Central memory CD8-positive, alpha-beta T cell (primary cell): ENCODE data around the gene TFCP2L1.
"Not testable (repeated sequence)": the region's sequence is repeated elsewhere in the genome, so short reads cannot be mapped to it uniquely, and the experiment has no call there.

Experiments
- ATAC-seq: fragments of 150-1000 bp; cut with Tn5 transposase; replicated peaks from 2 replicates; pipeline ENCODE4 v1.10.0; 2022; ENCODE audit warnings: mild to moderate bottlenecking, moderate FRiP score, moderate number of reproducible peaks; ENCODE audit not compliant: poor library complexity, severe bottlenecking; ENCODE audit errors: extremely low read depth
- DNase-seq, 2 donors: peaks; one replicate each; pipeline ENCODE4 v3.0.0; 2021; ENCODE audit warnings: low spot score in 2 of 2
- H3K27ac Mint-ChIP-seq: one replicate; pipeline ENCODE4 v1.8.0; 2022; ENCODE audit warnings: low read depth, mild to moderate bottlenecking, moderate library complexity, mixed read lengths
- H3K27me3 Mint-ChIP-seq: one replicate; pipeline ENCODE4 v1.8.0; 2022; ENCODE audit warnings: mixed read lengths
- H3K36me3 Mint-ChIP-seq: one replicate; pipeline ENCODE4 v1.8.0; 2022; ENCODE audit warnings: mild to moderate bottlenecking, moderate library complexity, mixed read lengths; ENCODE audit not compliant: insufficient read depth
- H3K4me1 Mint-ChIP-seq: one replicate; pipeline ENCODE4 v1.8.0; 2022; ENCODE audit warnings: mixed read lengths
- H3K4me3 Mint-ChIP-seq: one replicate; pipeline ENCODE4 v1.8.0; 2022; ENCODE audit warnings: mild to moderate bottlenecking, moderate library complexity, mixed read lengths
- H3K9me3 Mint-ChIP-seq: one replicate; pipeline ENCODE4 v1.8.0; 2022; ENCODE audit warnings: mixed read lengths

TFCP2L1 gene

DNA sequence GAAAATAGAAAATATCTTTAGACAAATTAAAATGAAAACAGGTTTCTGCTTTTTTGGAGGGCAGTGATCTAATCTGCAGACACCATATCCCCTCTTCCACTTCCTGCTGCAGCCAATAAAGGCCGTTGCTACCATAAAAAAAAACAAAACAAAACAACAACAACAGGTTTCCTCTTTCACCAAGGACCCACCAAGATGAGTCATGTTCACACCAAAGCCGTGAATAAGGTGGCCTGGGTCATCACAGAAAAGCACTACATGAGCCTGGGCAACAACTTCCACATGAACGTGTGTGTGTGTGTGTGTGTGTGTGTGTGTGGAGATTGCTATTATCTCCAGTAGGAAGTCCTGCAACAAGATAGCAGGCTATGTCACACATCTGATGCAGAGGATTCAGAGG is 24.8 kb upstream of the TFCP2L1 start:
- H3K4me3 Mint-ChIP-seq = no peak overlapping the region
- peak overlapping the region; percentile 98 for H3K27ac Mint-ChIP-seq
- H3K4me1 Mint-ChIP-seq = peaks cover 20% of the 10 kb centered on the region
- DNase-seq (peak in 1 of 2 donors; percentile 25), ATAC-seq (peak; percentile 96)
- peaks cover 9% of the 10 kb centered on the region for H3K36me3 Mint-ChIP-seq
- H3K9me3 Mint-ChIP-seq = no peaks in the 10 kb centered on the region
- peaks cover 16% of the 10 kb centered on the region for H3K27me3 Mint-ChIP-seq

DNA sequence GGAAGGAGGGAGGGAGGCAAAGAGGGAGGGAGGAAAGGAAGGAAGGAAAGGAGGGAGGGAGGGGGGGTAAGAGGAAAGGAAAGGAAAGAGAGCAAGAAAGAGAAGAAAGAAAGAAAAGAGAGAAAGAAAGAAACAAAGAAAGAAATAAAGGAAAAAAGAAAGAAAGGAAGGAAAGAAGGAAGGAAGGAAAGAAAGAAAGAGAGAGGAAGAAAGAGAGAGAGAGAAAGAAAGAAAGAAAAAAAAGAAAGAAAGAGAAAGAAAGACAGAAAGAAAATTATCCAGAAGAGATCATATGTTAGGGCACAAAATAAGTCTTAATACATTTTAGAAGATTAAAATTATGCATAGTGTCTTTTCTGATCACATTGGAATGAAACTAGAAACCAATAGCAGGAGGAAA is 24.3 kb upstream of the TFCP2L1 start:
- DNase-seq = no peak
- Mint-ChIP-seq H3K4me1 (peaks cover 20% of the 10 kb centered on the region), H3K27me3 (peaks cover 20% of the 10 kb centered on the region), H3K4me3 (no peak overlapping the region), H3K36me3 (peaks cover 9% of the 10 kb centered on the region), H3K9me3 (no peaks in the 10 kb centered on the region), H3K27ac (peak overlapping the region; percentile 98)
- no peak for ATAC-seq

DNA sequence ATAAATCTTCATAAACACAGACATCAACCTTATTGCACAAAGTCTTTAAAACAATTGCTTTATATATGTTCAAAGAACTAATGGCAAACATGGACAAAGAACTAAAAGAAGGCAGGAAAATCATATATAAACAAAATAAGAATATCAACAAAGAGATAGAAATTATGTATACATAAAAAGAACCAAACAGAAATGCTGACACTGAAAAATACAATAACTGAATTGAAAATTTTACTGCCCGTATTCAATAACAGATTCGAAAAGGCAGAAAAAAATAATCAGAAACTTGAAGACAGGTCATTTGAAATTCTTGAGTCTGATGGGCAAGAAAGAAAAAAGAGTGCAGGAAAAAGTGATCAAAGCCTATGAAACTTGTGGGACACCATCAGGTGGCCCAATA is 22.0 kb upstream of the TFCP2L1 start:
- no peak for DNase-seq
- no peaks in the 10 kb centered on the region for H3K9me3 Mint-ChIP-seq
- no peak for ATAC-seq
- H3K4me1 Mint-ChIP-seq = peaks cover 20% of the 10 kb centered on the region
- peaks cover 9% of the 10 kb centered on the region for H3K36me3 Mint-ChIP-seq
- H3K27ac Mint-ChIP-seq = no peak overlapping the region
- no peak overlapping the region for H3K4me3 Mint-ChIP-seq
- peaks cover 41% of the 10 kb centered on the region for H3K27me3 Mint-ChIP-seq

DNA sequence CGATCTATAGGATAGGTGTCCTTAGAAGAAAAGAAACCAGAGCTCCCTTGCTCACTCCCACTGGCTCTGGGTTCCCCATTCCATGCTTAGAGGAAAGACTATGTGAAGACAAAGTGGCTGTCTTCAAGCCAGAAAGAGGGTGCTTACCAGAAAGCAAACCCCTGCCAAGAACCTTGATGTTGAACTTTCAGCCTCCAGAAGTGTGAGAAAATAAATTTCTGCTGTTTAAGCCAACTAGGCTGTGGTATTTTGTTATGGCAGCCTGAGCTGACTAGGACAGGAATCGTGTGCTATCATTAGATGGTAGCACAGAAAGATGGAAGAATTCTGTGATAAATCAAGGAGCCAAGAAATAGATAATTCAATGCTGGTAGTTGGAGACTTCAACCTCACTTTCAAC is 19.9 kb upstream of the TFCP2L1 start:
- no peak for ATAC-seq
- Mint-ChIP-seq H3K36me3 (peaks cover 7% of the 10 kb centered on the region), H3K4me1 (peaks cover 16% of the 10 kb centered on the region), H3K4me3 (no peak overlapping the region), H3K9me3 (no peaks in the 10 kb centered on the region), H3K27ac (no peak overlapping the region), H3K27me3 (peaks cover 54% of the 10 kb centered on the region)
- DNase-seq = no peak

DNA sequence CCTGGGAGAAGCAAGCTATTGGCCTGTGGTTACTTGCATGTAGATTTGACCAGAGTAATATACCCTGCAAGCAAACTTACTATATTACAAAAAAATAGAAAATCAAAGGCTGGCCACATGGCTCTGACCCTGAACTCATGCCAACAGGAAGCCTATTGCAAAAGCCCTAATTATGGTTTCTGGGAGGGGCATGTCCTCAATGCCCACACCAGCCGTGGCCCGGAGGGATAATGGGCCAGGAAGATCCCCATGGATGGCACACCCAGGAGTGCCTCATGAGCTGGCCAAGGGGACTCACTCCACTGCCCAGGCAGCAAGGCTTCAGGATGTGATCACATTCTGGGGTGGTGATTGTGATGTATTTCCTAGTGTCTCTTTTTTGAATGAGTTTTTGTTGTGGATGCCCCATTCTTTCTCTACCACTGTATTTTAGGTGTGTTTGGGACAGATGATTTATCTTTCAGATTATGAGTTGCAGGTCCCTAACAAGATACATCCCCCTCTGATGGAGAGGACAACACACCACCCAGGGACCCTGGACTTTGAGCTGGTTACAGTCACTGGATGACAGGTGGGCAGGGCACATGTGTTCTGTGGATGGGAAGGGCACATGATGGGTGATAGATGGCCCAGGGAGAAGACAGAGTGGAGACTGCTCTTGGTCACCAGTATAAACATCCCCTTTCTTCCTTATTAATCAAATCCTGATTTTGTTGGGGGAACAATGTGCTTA is 18.7 kb upstream of the TFCP2L1 start:
- DNase-seq (no peak), ATAC-seq (no peak)
- no peaks in the 10 kb centered on the region for H3K36me3 Mint-ChIP-seq
- peaks cover 4% of the 10 kb centered on the region for H3K4me1 Mint-ChIP-seq
- no peak overlapping the region for H3K27ac Mint-ChIP-seq
- H3K27me3 Mint-ChIP-seq = peaks cover 54% of the 10 kb centered on the region
- H3K4me3 Mint-ChIP-seq = no peak overlapping the region
- no peaks in the 10 kb centered on the region for H3K9me3 Mint-ChIP-seq

DNA sequence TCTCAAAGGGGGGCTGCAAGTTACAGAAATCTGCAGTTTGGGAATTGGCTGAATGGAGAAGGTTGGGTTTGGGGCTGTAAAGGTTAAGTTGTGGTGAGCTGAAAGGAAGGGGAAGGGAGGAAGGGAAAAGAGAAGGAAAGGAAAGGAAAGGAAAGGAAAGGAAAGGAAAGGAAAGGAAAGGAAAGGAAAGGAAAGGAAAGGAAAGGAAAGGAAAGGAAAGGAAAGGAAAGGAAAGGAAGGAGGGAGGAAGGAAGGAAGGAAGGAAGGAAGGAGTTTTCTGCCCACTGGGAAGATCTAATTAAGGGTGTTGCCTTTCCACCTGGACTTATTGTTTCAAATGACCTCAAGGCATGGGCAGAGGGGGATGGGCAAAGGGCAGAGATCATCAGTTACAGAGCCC is 16.2 kb upstream of the TFCP2L1 start:
- H3K27me3 Mint-ChIP-seq = peaks cover 46% of the 10 kb centered on the region
- not testable (repeated sequence) for H3K4me3 Mint-ChIP-seq, DNase-seq, H3K4me1 Mint-ChIP-seq, H3K36me3 Mint-ChIP-seq, ATAC-seq, H3K9me3 Mint-ChIP-seq, H3K27ac Mint-ChIP-seq

DNA sequence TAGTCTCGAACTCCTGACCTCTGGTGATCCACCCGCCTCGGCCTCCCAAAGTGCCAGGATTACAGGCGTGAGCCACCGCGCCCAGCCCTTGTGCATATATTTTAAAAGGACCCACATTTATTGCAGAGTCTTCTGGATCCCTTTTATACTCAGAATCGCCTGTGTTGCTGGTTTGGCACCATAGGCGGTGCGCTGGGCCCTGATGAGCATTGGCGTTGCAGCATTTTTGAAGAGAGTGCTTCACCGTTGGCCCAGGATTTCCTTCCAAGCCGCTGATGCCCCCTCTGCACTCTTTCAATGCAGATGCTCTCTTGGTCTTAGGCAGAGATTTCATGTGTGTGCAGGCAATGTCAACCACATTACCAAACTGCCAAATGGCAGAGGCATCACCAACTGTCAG is 13.5 kb upstream of the TFCP2L1 start:
- ATAC-seq (no peak), DNase-seq (no peak)
- Mint-ChIP-seq H3K4me1 (peaks cover 14% of the 10 kb centered on the region), H3K27me3 (peaks cover 25% of the 10 kb centered on the region), H3K9me3 (no peaks in the 10 kb centered on the region), H3K4me3 (no peak overlapping the region), H3K27ac (no peak overlapping the region), H3K36me3 (peaks cover 2% of the 10 kb centered on the region)

DNA sequence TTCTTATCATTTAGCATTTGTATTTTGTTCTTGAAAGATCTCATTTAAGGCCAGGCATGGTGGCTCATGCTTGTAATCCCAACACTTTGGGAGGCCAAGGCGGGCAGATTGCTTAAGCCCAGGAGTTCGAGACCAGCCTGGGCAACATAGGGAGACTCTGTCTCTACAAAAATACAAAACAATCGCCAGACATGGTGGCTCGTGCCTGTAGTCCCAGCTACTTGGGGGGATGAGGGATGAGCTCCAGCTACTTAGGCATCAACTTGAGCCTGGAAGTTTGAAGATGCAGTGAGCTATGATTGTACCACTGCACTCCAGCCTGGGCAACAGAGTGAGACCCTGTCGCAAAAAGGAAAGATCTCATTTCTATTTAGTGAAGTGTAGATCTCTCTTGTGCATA is 12.9 kb upstream of the TFCP2L1 start:
- not testable (repeated sequence) for H3K36me3 Mint-ChIP-seq, H3K9me3 Mint-ChIP-seq
- H3K27me3 Mint-ChIP-seq = peaks cover 19% of the 10 kb centered on the region

DNA sequence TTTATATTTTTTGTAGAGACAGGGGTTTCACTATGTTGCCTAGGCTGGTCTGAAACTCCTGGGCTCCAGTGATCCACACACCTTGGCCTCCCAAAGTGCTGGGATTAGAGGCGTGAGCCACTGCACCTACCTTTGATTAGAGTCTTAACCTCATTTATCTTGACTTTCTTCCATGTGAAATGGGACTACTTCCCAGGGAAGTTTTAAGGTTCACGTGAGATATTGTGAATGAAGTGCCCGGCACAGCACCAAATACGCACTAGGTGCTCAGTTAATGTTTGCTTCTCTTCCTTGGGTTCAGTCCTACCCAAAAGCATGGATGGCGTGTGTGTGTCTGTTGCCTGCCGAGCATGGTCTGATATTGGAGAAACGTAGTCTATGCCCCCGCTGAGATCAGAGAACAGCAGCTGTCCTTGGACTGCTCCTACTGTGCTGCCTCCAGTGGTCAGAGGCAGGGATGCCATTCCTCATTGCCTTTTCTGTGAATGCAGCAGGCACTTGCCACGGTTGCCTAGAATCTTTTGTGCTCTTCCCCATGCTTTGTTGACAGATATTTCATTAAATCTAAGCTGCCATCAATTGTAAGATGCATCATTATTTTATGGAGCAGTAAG is 12.3 kb upstream of the TFCP2L1 start:
- peaks cover 26% of the 10 kb centered on the region for H3K4me1 Mint-ChIP-seq
- no peak for DNase-seq
- no peak overlapping the region for H3K4me3 Mint-ChIP-seq
- H3K9me3 Mint-ChIP-seq = no peaks in the 10 kb centered on the region
- H3K36me3 Mint-ChIP-seq = peaks cover 2% of the 10 kb centered on the region
- ATAC-seq = no peak
- H3K27ac Mint-ChIP-seq = no peak overlapping the region
- H3K27me3 Mint-ChIP-seq = peaks cover 13% of the 10 kb centered on the region

More for the DNA sequence above, 12.9 kb upstream of the TFCP2L1 start:
- not testable (repeated sequence) for H3K4me3 Mint-ChIP-seq, ATAC-seq, DNase-seq, H3K27ac Mint-ChIP-seq
- peaks cover 20% of the 10 kb centered on the region for H3K4me1 Mint-ChIP-seq

DNA sequence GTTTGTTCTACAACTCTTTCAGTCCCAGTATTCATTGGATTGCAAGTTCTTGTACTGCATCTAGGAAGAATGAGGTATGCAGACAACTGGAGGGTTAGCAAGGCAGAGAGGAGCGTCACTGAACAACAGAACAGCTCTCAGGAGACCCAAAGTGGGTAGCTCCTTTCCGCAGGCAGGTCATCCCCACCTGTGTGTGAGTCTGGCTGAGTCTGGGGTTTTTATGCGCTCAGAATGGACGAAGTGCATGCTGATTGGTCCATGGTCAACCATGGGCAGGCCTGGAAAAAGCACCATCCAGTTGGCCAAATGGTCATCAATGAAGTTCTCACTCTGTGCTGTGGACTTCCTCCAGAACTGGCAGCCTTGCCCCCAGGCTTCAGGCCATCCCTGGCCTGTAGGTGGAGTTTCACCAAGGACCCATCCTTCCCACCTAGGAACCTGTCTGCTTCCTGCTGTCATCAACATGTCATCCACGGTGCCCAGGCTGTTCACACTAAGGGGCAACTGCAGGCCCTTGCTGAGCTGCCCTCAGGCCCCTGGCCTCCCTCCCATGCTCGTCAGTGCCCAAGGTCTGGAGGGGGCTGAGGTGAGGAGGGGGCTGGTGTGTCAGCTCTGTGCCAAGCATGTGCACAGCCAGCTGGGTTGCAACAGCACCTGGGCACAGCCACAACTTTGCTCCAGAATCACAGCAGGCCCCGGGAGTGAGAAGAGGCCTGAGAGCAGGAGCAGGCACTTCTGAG is 11.1 kb upstream of the TFCP2L1 start:
- H3K36me3 Mint-ChIP-seq = peaks cover 2% of the 10 kb centered on the region
- H3K4me3 Mint-ChIP-seq = no peak overlapping the region
- ATAC-seq (no peak), DNase-seq (no peak)
- no peaks in the 10 kb centered on the region for H3K9me3 Mint-ChIP-seq
- peaks cover 14% of the 10 kb centered on the region for H3K27me3 Mint-ChIP-seq
- no peak overlapping the region for H3K27ac Mint-ChIP-seq
- H3K4me1 Mint-ChIP-seq = peaks cover 26% of the 10 kb centered on the region

DNA sequence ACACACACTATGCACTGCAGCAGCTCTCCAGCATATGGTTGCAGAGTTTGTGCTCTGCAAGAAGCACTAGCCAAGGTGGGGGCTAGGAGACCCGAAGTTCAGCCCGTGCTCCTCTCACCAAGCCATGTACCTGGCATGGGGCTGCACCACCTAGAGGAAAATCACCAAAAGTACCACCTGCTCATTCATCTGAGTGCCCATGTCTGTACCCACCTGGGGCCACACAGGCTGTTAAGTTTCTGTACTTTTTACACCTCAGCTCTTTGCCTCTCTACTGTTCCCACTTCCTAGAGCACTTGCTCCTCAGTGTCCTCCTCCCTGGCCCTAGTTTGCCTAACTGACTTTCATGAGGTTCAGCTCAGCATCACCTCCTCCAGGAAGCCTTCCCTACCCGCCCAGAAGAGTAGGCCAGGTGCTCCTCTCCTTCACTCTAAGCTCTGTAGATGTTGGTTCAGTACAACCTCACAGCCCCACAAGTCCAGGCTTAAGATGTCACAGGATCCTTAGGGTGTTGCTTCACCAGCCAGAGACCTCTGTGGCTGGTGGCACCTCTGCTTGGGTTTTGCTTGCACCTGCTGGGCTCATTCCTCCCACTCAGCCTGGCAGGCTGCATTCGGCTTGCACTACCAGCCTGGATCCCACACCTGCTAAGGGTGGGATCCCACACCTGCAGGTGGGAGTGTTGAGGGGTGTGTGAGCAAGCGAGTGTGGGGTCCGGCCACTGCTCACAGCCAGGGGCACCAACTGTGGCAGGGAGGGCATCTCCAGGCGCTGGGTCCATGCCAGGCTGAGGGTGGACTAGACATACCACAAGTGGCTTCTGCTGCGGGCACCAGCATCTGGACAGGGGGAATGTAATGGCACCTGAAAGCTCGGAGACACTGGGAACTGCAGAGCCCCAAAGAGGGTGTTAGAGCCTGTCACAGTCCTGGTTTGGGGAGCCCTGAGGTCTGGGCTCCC is 10.2 kb upstream of the TFCP2L1 start:
- peaks cover 2% of the 10 kb centered on the region for H3K36me3 Mint-ChIP-seq
- ATAC-seq = no peak
- no peak overlapping the region for H3K27ac Mint-ChIP-seq
- DNase-seq = no peak
- no peaks in the 10 kb centered on the region for H3K9me3 Mint-ChIP-seq
- H3K4me3 Mint-ChIP-seq = no peak overlapping the region
- peaks cover 26% of the 10 kb centered on the region for H3K4me1 Mint-ChIP-seq
- H3K27me3 Mint-ChIP-seq = peaks cover 12% of the 10 kb centered on the region
